Epidermal melanocyte (primary cell): ENCODE measurements around the gene BRME1.

Source experiments
- DNase-seq: peaks from one replicate; pipeline ENCODE4 v3.0.0; 2011; ENCODE audit warnings: low spot score; ENCODE audit not compliant: insufficient read length

The BRME1 gene

GRCh38 chr19:13888281-13888680 lies 17.6 kb downstream of the BRME1 start:
- DNase-seq: no peak

GRCh38 chr19:13887517-13887916 lies 18.4 kb downstream of the BRME1 start:
- no peak for DNase-seq

GRCh38 chr19:13887018-13887436 lies 18.9 kb downstream of the BRME1 start:
- DNase-seq: no peak

DNA sequence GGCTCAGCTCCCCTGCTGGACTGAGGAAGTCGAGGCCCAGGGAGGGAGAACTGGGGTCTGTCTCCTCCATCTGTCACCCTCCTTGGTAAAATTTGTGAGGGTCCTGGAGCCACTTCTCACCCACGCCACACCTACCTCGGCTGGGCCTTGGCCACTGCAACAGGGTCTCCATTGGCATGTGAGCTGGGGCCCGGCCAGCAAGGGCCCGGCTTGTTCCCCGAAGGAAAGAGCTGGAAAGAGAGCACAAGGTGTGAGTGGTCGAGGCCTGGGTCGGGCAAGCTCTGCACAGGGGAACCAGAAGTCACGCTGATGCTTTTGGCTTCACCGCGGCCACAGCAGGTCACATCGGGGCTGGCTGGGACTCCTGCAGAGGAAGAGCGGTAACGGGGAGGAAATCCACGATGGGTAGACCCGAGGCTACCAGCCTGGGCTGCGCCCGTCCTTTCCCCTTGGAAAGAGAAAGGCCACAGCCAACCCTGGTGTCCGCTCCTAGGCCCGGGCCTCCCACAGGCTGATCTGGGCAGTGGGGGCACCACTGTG lies 20.0 kb downstream of the BRME1 start:
- no peak for DNase-seq

DNA sequence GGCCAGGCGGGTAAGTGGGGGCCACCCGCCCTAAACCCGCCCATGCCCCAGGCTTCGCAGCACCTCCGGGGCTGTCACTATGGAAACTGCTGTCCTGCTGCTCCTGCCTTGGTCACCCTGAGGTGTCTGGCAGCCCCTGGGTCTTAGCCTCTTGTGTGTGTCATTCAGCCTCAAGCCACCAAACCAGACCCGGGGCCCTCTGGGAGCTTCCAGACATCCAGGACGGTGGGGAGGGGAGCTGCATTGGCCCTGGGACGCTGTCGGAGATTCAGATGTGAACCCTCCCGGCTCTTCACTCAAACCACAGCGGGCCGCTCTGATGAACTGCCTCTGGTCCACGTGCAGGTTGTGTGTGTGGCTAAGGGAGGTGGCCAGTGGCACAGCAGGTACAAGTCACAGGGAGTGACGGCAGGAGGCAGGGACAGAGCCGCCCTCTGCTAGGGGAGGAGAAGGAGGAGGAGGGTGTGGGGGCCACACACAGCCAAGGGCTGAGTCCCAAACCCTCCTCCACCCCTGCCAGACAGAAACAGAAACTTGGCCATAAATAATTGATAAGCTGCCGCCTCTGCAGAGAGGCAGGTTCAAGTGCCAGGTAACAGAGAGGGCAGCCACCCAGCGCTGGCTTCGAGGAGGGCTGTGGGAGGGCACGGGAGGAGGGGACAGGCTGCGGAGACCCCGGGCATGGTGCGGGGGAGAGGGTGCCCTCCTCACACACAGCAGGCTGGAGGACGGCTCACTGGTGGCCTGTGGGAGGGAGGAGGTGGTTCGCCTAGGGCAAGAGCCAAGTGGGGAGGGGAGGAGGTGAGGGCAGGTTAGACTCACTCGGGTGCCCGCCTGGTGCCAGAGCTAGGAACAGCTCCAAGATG lies 21.0 kb downstream of the BRME1 start:
- no peak for DNase-seq

GRCh38 chr19:13883516-13884064 lies 22.3 kb downstream of the BRME1 start:
- no peak for DNase-seq

DNA sequence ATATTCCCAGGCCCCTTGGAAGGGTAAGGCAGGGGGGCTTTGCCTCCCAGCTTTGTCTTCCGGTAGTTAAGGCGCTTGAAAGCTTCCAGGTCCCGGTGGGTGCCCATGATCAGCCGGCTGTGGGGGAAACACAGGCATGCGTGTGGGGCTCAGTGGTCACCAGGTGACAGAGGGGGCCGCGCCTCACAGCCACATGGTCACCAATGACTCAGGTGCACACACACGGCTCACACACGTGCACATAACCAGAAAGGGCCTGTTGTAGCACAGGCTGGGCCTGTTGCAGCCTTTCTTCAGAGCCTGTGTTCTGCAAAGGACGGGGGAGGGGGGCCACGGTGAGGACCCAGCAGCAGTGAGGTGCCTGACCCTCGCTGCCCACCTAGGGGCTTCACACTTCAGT lies 23.1 kb downstream of the BRME1 start:
- no peak for DNase-seq

- no peak for DNase-seq
Measured at GRCh38 chr19:13882419-13882795, 23.5 kb downstream of the BRME1 start.

DNA sequence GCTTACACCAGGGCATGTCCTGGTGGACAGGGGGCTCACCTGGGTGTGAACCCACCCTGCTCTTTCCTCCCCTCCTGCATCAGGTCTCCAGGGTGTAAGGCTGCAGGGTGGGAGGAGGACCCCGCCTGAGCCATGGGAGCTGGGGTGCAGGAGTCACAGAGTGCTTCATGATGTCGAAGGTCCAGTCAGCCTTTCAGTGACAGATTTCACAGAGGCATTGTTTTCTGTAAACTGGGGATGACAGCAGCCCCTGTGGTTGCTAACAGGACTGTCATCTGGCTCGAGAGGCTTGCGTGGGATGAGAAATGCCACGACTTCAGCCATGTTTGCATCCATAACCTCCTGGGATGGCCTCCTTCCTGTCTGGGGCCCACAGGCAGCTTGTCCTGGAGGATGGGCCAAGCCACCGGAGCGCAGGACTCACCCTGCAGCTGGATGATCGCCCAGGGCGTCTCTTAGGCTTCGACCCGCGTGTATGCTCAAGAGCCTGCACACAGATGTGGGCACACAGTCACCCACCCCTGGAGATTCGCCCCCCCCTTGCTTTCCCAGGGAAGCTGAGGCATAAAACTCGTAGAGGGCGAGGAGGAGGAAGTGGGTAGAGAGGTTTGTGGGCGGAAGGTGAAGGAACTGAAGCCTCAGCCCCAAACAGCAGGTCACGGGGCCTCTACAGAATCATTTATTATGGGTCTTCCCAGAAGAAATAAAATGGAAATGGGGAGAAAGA lies 24.1 kb downstream of the BRME1 start:
- no peak for DNase-seq

GRCh38 chr19:13881251-13881691 lies 24.6 kb downstream of the BRME1 start:
- no peak for DNase-seq

GRCh38 chr19:13880059-13881043 lies 25.6 kb downstream of the BRME1 start:
- DNase-seq: peak; percentile 99

- no peak for DNase-seq
Measured at GRCh38 chr19:13877303-13877702, 28.6 kb downstream of the BRME1 start.

DNA sequence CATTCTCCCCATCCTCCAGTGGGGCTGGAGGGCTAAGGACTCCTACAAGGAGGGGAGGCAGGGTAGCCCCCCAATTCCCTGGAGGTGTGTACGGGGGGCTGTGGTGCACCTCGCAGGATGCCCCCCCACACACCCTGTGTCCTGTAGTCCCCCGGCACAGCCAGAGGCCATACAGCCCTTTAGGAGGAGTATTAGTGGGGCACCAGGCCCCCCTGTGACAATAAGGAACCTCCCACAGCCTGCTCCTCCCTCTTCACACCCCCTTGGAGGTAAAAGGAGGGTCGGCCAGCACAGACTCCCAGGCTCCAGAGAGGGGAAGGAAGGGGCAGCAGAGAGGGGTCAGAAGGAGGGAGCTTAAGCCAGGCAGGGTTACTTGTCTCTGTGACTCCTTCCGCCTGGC lies 29.1 kb downstream of the BRME1 start, which contains the start of gene NANOS3:
NANOS3 (plus strand) TSS at position 301 of the 400 bp plus-strand sequence. CDS start 115 bp downstream, outside the sequence.
- no peak for DNase-seq

DNA sequence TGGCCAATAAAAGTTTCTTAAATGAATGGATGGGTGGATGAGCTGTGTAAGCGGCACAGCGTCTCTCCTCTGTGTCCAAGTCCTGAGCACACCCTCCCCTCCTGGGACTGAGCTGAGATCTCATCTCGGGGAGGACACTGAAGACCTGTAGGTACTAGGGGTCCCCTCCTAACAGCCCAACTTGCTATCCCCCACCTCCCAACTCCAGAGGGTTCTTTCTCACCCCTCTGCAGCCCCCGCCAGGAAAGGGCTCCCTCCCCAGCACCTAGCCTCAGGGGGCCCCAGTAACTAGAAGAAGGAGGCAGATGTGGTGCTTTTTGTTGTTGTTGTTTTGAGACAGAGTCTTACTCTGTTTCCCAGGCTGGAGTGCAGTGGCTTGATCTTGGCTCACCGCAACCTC lies 30.1 kb downstream of the BRME1 start:
- no peak for DNase-seq

DNA sequence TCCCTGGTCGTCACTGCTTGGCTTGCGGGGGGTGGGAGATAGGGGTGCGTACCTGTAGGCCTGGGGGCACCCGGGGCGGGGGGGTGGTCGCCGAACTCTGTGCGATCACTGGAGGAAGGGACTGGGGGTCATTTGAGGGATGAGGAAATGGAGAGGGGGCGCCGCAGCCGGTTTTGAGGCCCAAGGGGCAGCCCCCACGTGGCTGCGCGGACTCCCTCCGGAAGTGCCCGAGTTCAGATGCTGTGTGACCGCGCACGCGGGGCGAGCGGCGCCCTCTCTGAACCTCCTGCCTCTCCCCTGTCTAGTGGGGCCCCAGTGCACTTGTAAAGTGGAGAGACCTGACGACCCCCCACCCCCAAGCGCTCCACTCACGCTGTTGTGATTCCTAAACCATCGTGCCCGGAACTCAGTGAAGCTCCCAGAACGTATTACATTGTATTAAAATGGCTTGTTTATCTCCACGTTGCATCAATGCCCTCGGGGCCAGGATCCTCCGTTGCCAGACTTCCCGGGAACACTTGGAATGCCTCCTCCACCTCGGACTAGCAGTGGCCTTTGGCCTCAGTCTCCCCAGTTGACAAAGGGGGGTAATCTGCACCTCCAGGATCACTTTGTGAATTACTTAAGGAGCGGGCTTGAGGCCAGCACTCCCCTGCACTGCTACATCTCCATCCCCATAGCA lies 31.9 kb downstream of the BRME1 start:
- DNase-seq: no peak

DNA sequence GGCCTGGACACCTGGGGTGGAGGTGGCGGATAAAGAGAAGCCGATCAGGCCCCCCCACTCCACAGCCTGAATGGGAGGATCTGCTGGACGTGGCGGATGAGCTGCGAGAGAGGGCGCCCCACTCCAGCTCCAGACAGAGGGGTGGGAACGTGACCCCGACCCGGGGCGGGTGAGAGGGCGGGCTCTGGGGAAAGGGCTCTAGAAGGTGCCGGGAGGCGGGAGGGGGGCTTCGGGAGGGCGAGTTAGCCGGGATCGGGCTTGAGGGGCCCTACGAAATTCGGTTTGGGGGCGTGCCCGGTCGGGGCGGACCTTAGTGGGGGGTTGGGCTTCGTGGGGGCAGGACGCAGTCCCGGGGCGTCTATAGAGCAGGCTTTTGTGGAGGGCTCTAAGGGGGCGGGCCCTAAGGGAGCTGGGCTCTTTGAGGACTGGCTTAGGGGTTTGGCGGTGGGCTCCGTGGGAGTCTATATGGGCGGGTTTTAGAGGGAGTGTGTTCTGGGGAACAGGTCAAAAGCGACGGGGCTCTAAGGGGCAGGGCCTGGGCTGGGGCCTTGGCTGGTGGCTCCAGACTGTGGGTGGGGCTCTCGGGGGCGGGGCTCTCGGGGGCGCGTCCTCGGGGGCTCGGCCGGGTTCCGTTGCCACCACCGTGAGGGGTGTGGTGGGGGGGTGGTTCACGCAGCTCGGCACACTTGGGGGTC lies 33.1 kb downstream of the BRME1 start:
- DNase-seq: no peak

GRCh38 chr19:13872339-13872694 lies 33.6 kb downstream of the BRME1 start:
- DNase-seq: no peak

GRCh38 chr19:13870873-13871272 lies 35.0 kb downstream of the BRME1 start:
- DNase-seq: no peak

DNA sequence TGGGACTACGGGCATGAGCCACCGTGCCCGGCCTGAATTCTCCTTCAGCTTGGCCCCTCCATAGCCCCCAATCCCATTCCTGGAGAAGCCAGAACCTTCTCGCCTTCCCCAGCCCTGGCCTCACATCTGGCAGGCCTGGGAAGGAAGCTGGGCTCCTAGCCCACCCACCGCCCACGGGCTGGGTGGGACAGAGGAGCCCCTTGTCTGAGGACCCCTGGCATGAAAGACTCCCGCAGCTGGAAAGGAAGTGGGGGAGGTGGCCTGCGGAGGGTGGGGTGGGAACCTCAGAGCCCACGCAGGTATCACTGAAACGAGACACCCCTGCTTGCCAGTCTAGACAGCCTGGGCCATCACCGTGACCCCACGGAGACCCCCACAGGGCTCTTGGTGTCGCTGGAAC lies 36.6 kb downstream of the BRME1 start:
- DNase-seq: no peak

- DNase-seq: no peak
Measured at GRCh38 chr19:13868663-13869062, 37.3 kb downstream of the BRME1 start.
